AG04449 (cell line): ENCODE measurements around the gene MARK3.

Source experiments
- CTCF ChIA-PET: fragments of 350-600 bp; formaldehyde crosslinking; extraction: SDS; loops from one replicate; lab custom pipeline; 2021; ENCODE audit warnings: antibody characterized with exemption; lab: Yijun Ruan, JAX
- POLR2A ChIA-PET: fragments of 400-600, 350-600 bp; formaldehyde crosslinking; extraction: SDS; loops from one replicate; lab custom pipeline; 2020; ENCODE audit warnings: antibody characterized with exemption, inconsistent platforms; lab: Yijun Ruan, JAX
- DNase-seq: peaks from one replicate; pipeline ENCODE4 v3.0.0-alpha.2; 2010; ENCODE audit warnings: low read depth, low spot score
- H3K4me3 ChIP-seq: 2 replicates; pipeline ENCODE4 v1.5.1; 2011; ENCODE audit warnings: low read depth, mild to moderate bottlenecking, control low read depth, low read length
- CTCF ChIP-seq: IDR thresholded peaks from one replicate; pipeline ENCODE4 v1.5.1; 2011; ENCODE audit warnings: mild to moderate bottlenecking, moderate library complexity, low read length, control low read depth, inconsistent platforms; ENCODE audit not compliant: insufficient read depth; ENCODE audit errors: missing control alignments

Gene MARK3

GRCh38 chr14:103390605-103391004 is 5.4 kb downstream of the MARK3 start:
- TF ChIP-seq CTCF = no peak
- POLR2A ChIA-PET = interaction anchor here (0.6 to 1.2 kb wide), 4 partner anchors 8 to 57 kb away, joined by 3 to 7 read pairs (median 4); partner anchors contain the start of gene EIF5
- CTCF ChIA-PET = interaction anchor here (0.5 to 6.3 kb wide), 33 partner anchors 9 to 315 kb away, joined by 3 to 116 read pairs (median 4); partner anchors contain the start of genes EIF5 and MARK3
- H3K4me3 ChIP-seq = no peak overlapping the region
- no peak for DNase-seq

GRCh38 chr14:103391048-103391447 is 5.8 kb downstream of the MARK3 start:
- ChIA-PET CTCF (interaction anchor here (0.5 to 6.3 kb wide), 32 partner anchors 9 to 316 kb away, joined by 3 to 116 read pairs (median 5); partner anchors contain the start of genes EIF5 and MARK3), POLR2A (interaction anchor here (0.7 to 1.2 kb wide), 4 partner anchors 9 to 290 kb away, joined by 3 to 7 read pairs (median 4); partner anchors contain the start of gene EIF5)
- DNase-seq = no peak
- no peak overlapping the region for H3K4me3 ChIP-seq
- TF ChIP-seq CTCF = peak; percentile 19

GRCh38 chr14:103392106-103392505 is 6.9 kb downstream of the MARK3 start:
- H3K4me3 ChIP-seq = no peak overlapping the region
- DNase-seq = no peak
- no peak for TF ChIP-seq CTCF
- POLR2A ChIA-PET = no interaction called here
- CTCF ChIA-PET = interaction anchor here (0.9 to 6.3 kb wide), 13 partner anchors 8 to 142 kb away, joined by 3 to 116 read pairs (median 9); partner anchors contain the start of genes EIF5 and MARK3

- POLR2A ChIA-PET = no interaction called here
- no peak for TF ChIP-seq CTCF
- DNase-seq = no peak
- CTCF ChIA-PET = interaction anchor here (0.7 to 6.3 kb wide), 14 partner anchors 11 to 199 kb away, joined by 3 to 116 read pairs (median 4); partner anchors contain the start of genes EIF5 and MARK3
- H3K4me3 ChIP-seq = no peak overlapping the region
Measured at GRCh38 chr14:103392572-103392971, 7.4 kb downstream of the MARK3 start.

GRCh38 chr14:103393070-103393469 is 7.9 kb downstream of the MARK3 start:
- no peak for TF ChIP-seq CTCF
- H3K4me3 ChIP-seq = no peak overlapping the region
- ChIA-PET POLR2A (interaction anchor here (0.7 kb wide), 1 partner anchor 31 kb away, joined by 3 read pairs; no protein-coding TSS in a partner anchor), CTCF (interaction anchor here (0.7 to 6.3 kb wide), 15 partner anchors 11 to 199 kb away, joined by 3 to 116 read pairs (median 4); partner anchors contain the start of gene MARK3)
- DNase-seq = no peak
